OCI-LY3 (cell line): ENCODE results near the gene SORCS1.

Source experiments
- H2AFZ ChIP-seq: fragments of 200-600, 300-600 bp; shearing (Covaris generic); 2 replicates; pipeline ENCODE4 v1.6.0; 2014; ENCODE audit warnings: antibody characterized with exemption, low read depth, low read length
- H3K27ac ChIP-seq: fragments of 200-600, 300-600 bp; sonication (generic); 2 replicates; pipeline ENCODE4 v1.5.1; 2014; ENCODE audit warnings: mild to moderate bottlenecking, low read length, moderate library complexity, mixed read lengths
- H3K27me3 ChIP-seq: fragments of 200-600, 300-600 bp; sonication (generic); 2 replicates; pipeline ENCODE4 v1.6.1; 2014; ENCODE audit warnings: low read depth, low read length, mixed read lengths
- H3K36me3 ChIP-seq: fragments of 200-600, 300-600 bp; sonication (generic); replicated peaks from 2 replicates; pipeline ENCODE3; 2014; ENCODE audit warnings: low read depth, low read length, mixed read lengths
- H3K4me1 ChIP-seq: fragments of 300-600, 200-600 bp; sonication (generic); 2 replicates; pipeline ENCODE4 v1.6.1; 2014; ENCODE audit warnings: low read length, mixed read lengths
- H3K4me2 ChIP-seq: fragments of 200-600, 300-600 bp; sonication (generic); 2 replicates; pipeline ENCODE4 v1.6.1; 2014; ENCODE audit warnings: low read length, mixed read lengths
- H3K4me3 ChIP-seq: fragments of 300-600, 200-600 bp; sonication (generic); 2 replicates; pipeline ENCODE4 v1.5.1; 2014; ENCODE audit warnings: antibody characterized with exemption, mild to moderate bottlenecking, low read length, moderate library complexity
- H3K79me2 ChIP-seq: fragments of 300-600, 200-600 bp; shearing (Covaris generic); 2 replicates; pipeline ENCODE4 v1.6.1; 2014; ENCODE audit warnings: mild to moderate bottlenecking, low read length, mixed read lengths
- H3K9ac ChIP-seq: fragments of 300-600, 200-600 bp; shearing (Covaris generic); 2 replicates; pipeline ENCODE4 v1.6.0; 2014; ENCODE audit warnings: mild to moderate bottlenecking, low read length, moderate library complexity
- H3K9me3 ChIP-seq: fragments of 200-600, 300-600 bp; shearing (Covaris generic); 2 replicates; pipeline ENCODE4 v1.6.1; 2014; ENCODE audit warnings: low read length, mixed read lengths; ENCODE audit not compliant: insufficient read depth
- H4K20me1 ChIP-seq: fragments of 200-600, 300-600 bp; sonication (generic); 2 replicates; pipeline ENCODE4 v1.6.1; 2016; ENCODE audit warnings: low read length, mixed read lengths; ENCODE audit not compliant: insufficient read depth
- CTCF ChIP-seq: fragments of 200-600, 300-600 bp; sonication (generic); IDR thresholded peaks from 2 replicates; pipeline ENCODE4 v1.5.1; 2014; ENCODE audit warnings: antibody characterized with exemption, low read length, low read depth
- EZH2phosphoT487 ChIP-seq: fragments of 200-600 bp; shearing (Covaris generic); IDR thresholded peaks from 2 replicates; pipeline ENCODE4 v1.6.1; 2018; ENCODE audit warnings: antibody characterized with exemption, mixed run types, low read depth

The SORCS1 gene

GRCh38 chr10:107085665-107086525 is 78.6 kb downstream of the SORCS1 start:
- no peak overlapping the region for H3K4me3 ChIP-seq
- H3K36me3 ChIP-seq: no peaks in the 10 kb centered on the region
- no peak overlapping the region for H3K4me2 ChIP-seq
- H3K27me3 ChIP-seq: no peaks in the 10 kb centered on the region
- H3K9me3 ChIP-seq: no peaks in the 10 kb centered on the region
- H2AFZ ChIP-seq: no peak overlapping the region
- H4K20me1 ChIP-seq: no peaks in the 10 kb centered on the region
- no peaks in the 10 kb centered on the region for H3K4me1 ChIP-seq
- no peak overlapping the region for H3K9ac ChIP-seq
- H3K79me2 ChIP-seq: no peaks in the 10 kb centered on the region
- no peak overlapping the region for H3K27ac ChIP-seq
- TF ChIP-seq CTCF: no peak
- no peak for TF ChIP-seq EZH2phosphoT487

DNA sequence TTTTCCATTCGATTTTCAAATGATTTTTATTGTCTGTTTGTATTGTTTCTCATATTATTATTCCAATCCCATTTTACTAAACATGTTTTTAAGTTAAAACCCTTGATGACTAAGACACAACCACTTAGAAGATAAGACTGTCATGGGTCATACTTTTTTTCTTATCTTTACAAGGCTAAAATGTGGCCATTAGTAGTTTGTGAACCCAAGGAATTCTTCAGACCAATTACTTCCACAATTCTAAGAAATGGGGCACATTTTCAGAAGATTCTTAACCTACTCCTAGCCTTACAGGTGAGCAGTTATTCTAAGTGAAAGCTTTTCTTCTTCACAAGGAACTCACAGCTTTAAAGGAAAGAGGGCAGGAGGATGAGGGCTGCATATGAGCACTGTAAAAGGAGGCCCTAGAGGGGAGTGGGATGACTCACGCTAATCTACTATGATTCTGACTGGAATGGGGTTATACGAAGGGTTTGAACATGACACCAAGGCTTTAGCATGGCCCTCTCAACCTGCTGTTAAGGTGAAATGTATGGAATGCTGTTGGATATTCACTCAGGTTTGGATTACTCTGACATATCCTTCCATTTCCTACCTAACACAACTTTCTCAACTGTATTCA is 81.0 kb downstream of the SORCS1 start:
- Histone ChIP-seq H3K4me2 (no peak overlapping the region), H3K27ac (no peak overlapping the region), H3K79me2 (no peaks in the 10 kb centered on the region), H4K20me1 (no peaks in the 10 kb centered on the region), H3K36me3 (no peaks in the 10 kb centered on the region), H3K9ac (no peak overlapping the region), H3K9me3 (no peaks in the 10 kb centered on the region), H3K4me1 (no peaks in the 10 kb centered on the region), H3K4me3 (no peak overlapping the region), H3K27me3 (no peaks in the 10 kb centered on the region), H2AFZ (no peak overlapping the region)
- TF ChIP-seq EZH2phosphoT487: no peak
- no peak for TF ChIP-seq CTCF

DNA sequence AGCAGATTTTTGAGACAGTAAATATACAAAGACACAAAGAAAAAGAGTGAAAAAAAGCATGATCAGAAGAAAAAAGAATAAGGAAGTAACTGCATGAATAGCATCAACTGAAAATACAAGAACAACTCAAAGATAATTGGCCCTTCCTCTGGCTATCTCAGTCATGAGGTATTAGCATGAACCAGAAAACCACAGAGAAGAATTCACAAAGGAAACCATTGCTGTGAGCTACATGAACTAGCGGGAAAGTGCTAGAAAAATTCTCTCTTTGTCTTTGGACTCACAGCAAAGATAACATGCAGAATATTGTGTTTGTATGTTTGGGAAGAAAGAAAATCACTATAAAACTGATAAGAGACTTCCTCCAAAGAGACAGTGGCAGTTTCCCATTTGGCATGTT is 82.9 kb downstream of the SORCS1 start:
- no peaks in the 10 kb centered on the region for H3K79me2 ChIP-seq
- H3K27me3 ChIP-seq: no peaks in the 10 kb centered on the region
- H3K4me1 ChIP-seq: no peaks in the 10 kb centered on the region
- H3K9me3 ChIP-seq: no peaks in the 10 kb centered on the region
- TF ChIP-seq CTCF (no peak), EZH2phosphoT487 (no peak)
- H3K27ac ChIP-seq: no peak overlapping the region
- H3K36me3 ChIP-seq: no peaks in the 10 kb centered on the region
- H3K4me2 ChIP-seq: no peak overlapping the region
- H4K20me1 ChIP-seq: no peaks in the 10 kb centered on the region
- no peak overlapping the region for H3K4me3 ChIP-seq
- H2AFZ ChIP-seq: no peak overlapping the region
- H3K9ac ChIP-seq: no peak overlapping the region

DNA sequence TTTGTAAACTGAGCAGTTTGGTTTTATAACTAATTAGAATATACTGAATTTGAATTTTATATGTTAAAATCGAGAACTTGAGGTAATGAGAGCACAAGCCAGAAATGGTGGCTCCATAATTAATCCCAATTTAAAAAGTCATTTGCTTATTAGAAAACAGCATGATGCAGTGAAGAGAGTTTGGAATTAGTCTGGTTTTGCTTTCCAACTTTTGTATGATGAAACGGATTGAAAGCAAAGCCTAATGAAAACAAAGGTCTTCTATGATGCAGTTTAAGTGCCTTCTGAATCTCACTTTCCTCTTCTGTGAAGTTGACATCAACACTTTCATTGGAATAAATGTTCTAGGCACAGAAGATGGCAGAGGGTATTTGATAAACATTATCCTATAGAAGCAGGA is 89.4 kb downstream of the SORCS1 start:
- H3K9me3 ChIP-seq: no peaks in the 10 kb centered on the region
- no peak overlapping the region for H3K27ac ChIP-seq
- H2AFZ ChIP-seq: no peak overlapping the region
- H3K4me3 ChIP-seq: no peak overlapping the region
- no peaks in the 10 kb centered on the region for H3K27me3 ChIP-seq
- H3K9ac ChIP-seq: no peak overlapping the region
- no peaks in the 10 kb centered on the region for H4K20me1 ChIP-seq
- no peak overlapping the region for H3K4me2 ChIP-seq
- no peaks in the 10 kb centered on the region for H3K36me3 ChIP-seq
- H3K4me1 ChIP-seq: no peaks in the 10 kb centered on the region
- no peak for TF ChIP-seq EZH2phosphoT487
- TF ChIP-seq CTCF: no peak
- H3K79me2 ChIP-seq: no peaks in the 10 kb centered on the region
